Stomach (tissue), 19 donors: ENCODE data around the gene IMMT. TPM values are rescaled to one million over a fixed set of nuclear protein-coding genes. Genes with fewer than 3 reads are reported as not detected.
A peak's percentile ranks its signal among the peaks of the same experiment; 100 is the strongest.
"Not testable (repeated sequence)": the region's sequence is repeated elsewhere in the genome, so short reads cannot be mapped to it uniquely, and the experiment has no call there.

Experiments
- DNase-seq, 2 donors: peaks; one replicate each; pipeline versions ENCODE4 v3.0.0 to v3.0.0-alpha.2; 2013 to 2019
- H3K27ac ChIP-seq, 5 donors: fragments of 200-600 bp in 4 of 5; sonication (generic) in 4 of 5; one replicate each; pipeline ENCODE4 v1.5.1; 2013 to 2019; ENCODE audit warnings: mild to moderate bottlenecking in 1 of 5, moderate library complexity in 1 of 5
- H3K27me3 ChIP-seq, 3 donors: fragments of 200-600 bp; sonication (generic); one replicate each; pipeline ENCODE4 v1.5.1; 2017 to 2019; ENCODE audit warnings: mixed run types in 1 of 3
- H3K36me3 ChIP-seq, 4 donors: fragments of 200-600 bp; sonication (generic); 1 replicate in 3 of 4; 2 replicates in 1 of 4; pipeline ENCODE4 v1.5.1; 2016 to 2019
- H3K4me1 ChIP-seq, 4 donors: fragments of 200-600 bp; sonication (generic); one replicate each; pipeline ENCODE4 v1.5.1; 2016 to 2019
- H3K4me3 ChIP-seq, 4 donors: fragments of 200-600 bp; sonication (generic) in 3 of 4; one replicate each; pipeline ENCODE4 v1.5.1; 2016 to 2019; ENCODE audit warnings: mild to moderate bottlenecking in 1 of 4
- H3K9me3 ChIP-seq, 4 donors: fragments of 200-600 bp; sonication (generic); one replicate each; pipeline ENCODE4 v1.5.1; 2016 to 2019
- CTCF ChIP-seq, 7 experiments: fragments of 450-650 bp in 4 of 7; fragments of 200-600 bp in 3 of 7; sonication (generic) in 3 of 7; IDR thresholded peaks; one replicate each; pipeline ENCODE4 v1.5.1; 2016 to 2019; ENCODE audit warnings: antibody characterized with exemption in 7 of 7, control low read depth in 2 of 7, mild to moderate bottlenecking in 1 of 7
- EP300 ChIP-seq: sonication (generic); formaldehyde crosslinking; IDR thresholded peaks from one replicate; pipeline ENCODE4 v1.6.1; 2017; ENCODE audit warnings: antibody characterized with exemption
- POLR2A ChIP-seq, 4 donors: fragments of 450-650 bp; IDR thresholded peaks; one replicate each; pipeline ENCODE4 v1.6.1; 2016; ENCODE audit warnings: antibody characterized with exemption in 4 of 4, control low read depth in 2 of 4, mild to moderate bottlenecking in 1 of 4, moderate library complexity in 1 of 4
- POLR2AphosphoS5 ChIP-seq, 3 donors: sonication (generic); formaldehyde crosslinking; IDR thresholded peaks; one replicate each; pipeline ENCODE4 v1.6.1; 2016; ENCODE audit warnings: antibody characterized with exemption in 3 of 3
- WGBS, 5 donors: extraction: QIAGEN DNeasy Blood & Tissue Kit in 3 of 5; methylation state at CpG; one replicate each; pipeline versions ENCODE4 v1.1.5 to v1.1.7; 2013 to 2018; 5-methylcytosine and 5-hydroxymethylcytosine counted together
- intact Hi-C: fragments of 100-400 bp; cut with DNase I; formaldehyde crosslinking; loops from one replicate; pipeline ENCODE4 v1.15.1; 2023; ENCODE audit warnings: low total_unique reads
- long read RNA-seq, 10 donors: transcript quantifications; one replicate each; lab custom pipeline, GENCODE V29; 2026
- polyA plus RNA-seq, 3 donors: library from polyadenylated mRNA; stranded (reverse); fragments of 200-250 nt; gene quantifications; one replicate each; pipeline ENCODE4 v1.2.3, GENCODE V29; 2013
- total RNA-seq, 5 donors: library from RNA; depleted of rRNA; stranded (reverse); fragments of >200 nt; gene quantifications; one replicate each; pipeline versions ENCODE4 v1.1.0 to v1.2.3, GENCODE V29; 2014 to 2016
- donor health status: healthy with polysubstance abuse.
- donor health status: Bipolar disorder and iron deficiency.
- donor health status: healthy.

Gene IMMT
- total RNA-seq, result 10 to 100 TPM; 30.1 to 94.5 (median 49.6) TPM
- polyA plus RNA-seq, result 10 to 100 TPM; 37.3 to 45.1 (median 37.5) TPM
- long read RNA-seq, donor 1, partial matches to known transcripts, result 0 of 14 reads
- long read RNA-seq, donor 1, other reads (novel, unspliced or antisense), result 13 of 14 reads
- long read RNA-seq, donor 2, partial matches to known transcripts, result 8 of 26 reads
- long read RNA-seq, donor 2, other reads (novel, unspliced or antisense), result 18 of 26 reads
- long read RNA-seq, donor 3, partial matches to known transcripts, result 5 of 11 reads
- long read RNA-seq, donor 3, other reads (novel, unspliced or antisense), result 5 of 11 reads
- long read RNA-seq, donor 4, result 0 reads
- long read RNA-seq, donor 5, partial matches to known transcripts, result 6 of 14 reads
- long read RNA-seq, donor 5, other reads (novel, unspliced or antisense), result 5 of 14 reads
- long read RNA-seq, donor 6, result 0 reads
- long read RNA-seq, donor 7, partial matches to known transcripts, result 0 of 9 reads
- long read RNA-seq, donor 7, other reads (novel, unspliced or antisense), result 6 of 9 reads
- long read RNA-seq, donor 8, partial matches to known transcripts, result 14 of 17 reads
- long read RNA-seq, donor 8, other reads (novel, unspliced or antisense), result 0 of 17 reads
- long read RNA-seq, donor 9, partial matches to known transcripts, result 5 of 6 reads
- long read RNA-seq, donor 9, other reads (novel, unspliced or antisense), result 0 of 6 reads
- long read RNA-seq, donor 10, result 0 reads

- peak; percentile 96 to 99 for DNase-seq
- Histone ChIP-seq H3K36me3 (peaks cover 0 to 6% (median 0%) of the 10 kb centered on the region in 4 donors), H3K4me1 (peaks cover 18 to 70% (median 56%) of the 10 kb centered on the region in 4 donors), H3K27me3 (no peaks in the 10 kb centered on the region), H3K9me3 (no peaks in the 10 kb centered on the region), H3K27ac (peak within 1 kb of the TSS; percentile 98 to 100 (median 100)), H3K4me3 (peak within 1 kb of the TSS; percentile 69 to 95 (median 87))
- 0 to 1% (median 0%) methylated on average over 26 to 74 of the region's 74 CpGs for WGBS, 5 donors
- TF ChIP-seq CTCF (IDR thresholded peaks at IDR 0.05) (peak in 1 of 7 experiments; percentile 6), POLR2A (IDR thresholded peaks at IDR 0.05) (peak in 2 of 4 donors; percentile 4 to 79), POLR2AphosphoS5 (IDR thresholded peaks at IDR 0.05) (peak; percentile 73 to 95 (median 94)), EP300 (no peak)
- intact Hi-C loops, result no loop called here
Measured at GRCh38 chr2:86195055-86195807, at the start of gene IMMT. IMMT (minus strand) TSS chr2:86195462; CDS start chr2:86195382, 80 bp downstream.

GRCh38 chr2:86244781-86245180, 49.5 kb upstream of the IMMT start:
- H3K9me3 ChIP-seq, intact Hi-C loops, H3K36me3 ChIP-seq, DNase-seq, H3K27me3 ChIP-seq, H3K4me3 ChIP-seq: not testable (repeated sequence)
- Histone ChIP-seq H3K4me1 (peaks cover 22 to 51% (median 38%) of the 10 kb centered on the region in 4 donors), H3K27ac (peak overlapping the region; percentile 61 to 81 (median 69))
- 78 to 94% (median 90%) methylated on average over 5 of the region's 5 CpGs for WGBS, 5 donors

- Histone ChIP-seq H3K36me3 (no peaks in the 10 kb centered on the region), H3K27ac (peak overlapping the region; percentile 61 to 81 (median 69)), H3K4me1 (peaks cover 21 to 45% (median 33%) of the 10 kb centered on the region in 4 donors), H3K27me3 (no peaks in the 10 kb centered on the region), H3K9me3 (no peaks in the 10 kb centered on the region), H3K4me3 (no peak overlapping the region)
- 70 to 83% (median 71%) methylated on average over 5 of the region's 5 CpGs for WGBS, 5 donors
- peak in 1 of 7 experiments; percentile 4 for TF ChIP-seq CTCF (IDR thresholded peaks at IDR 0.05)
- no peak for TF ChIP-seq POLR2AphosphoS5 (IDR thresholded peaks at IDR 0.05)
- intact Hi-C loops, result no loop called here
- DNase-seq, result no peak
Measured at GRCh38 chr2:86243950-86244733, 48.9 kb upstream of the IMMT start.

- no peaks in the 10 kb centered on the region for H3K27me3 ChIP-seq
- TF ChIP-seq POLR2AphosphoS5 (IDR thresholded peaks at IDR 0.05) (no peak), EP300 (no peak), CTCF (IDR thresholded peaks at IDR 0.05) (no peak), POLR2A (IDR thresholded peaks at IDR 0.05) (no peak)
- H3K4me3 ChIP-seq, result no peak overlapping the region
- peaks cover 21 to 40% (median 29%) of the 10 kb centered on the region in 4 donors for H3K4me1 ChIP-seq
- intact Hi-C loops, result no loop called here
- H3K36me3 ChIP-seq, result no peaks in the 10 kb centered on the region
- WGBS, 5 donors, result 68 to 83% (median 78%) methylated on average over 6 of the region's 6 CpGs
- DNase-seq, result no peak
- H3K27ac ChIP-seq, result peak overlapping the region in 4 of 5 donors; percentile 61 to 81 (median 70)
- no peaks in the 10 kb centered on the region for H3K9me3 ChIP-seq
Measured at GRCh38 chr2:86243272-86243671, 48.0 kb upstream of the IMMT start.
